Astrocyte (in vitro differentiated cells and primary cell): ENCODE results near the gene PRSS22. TPM values are rescaled to one million over a fixed set of nuclear protein-coding genes. Genes with fewer than 3 reads are reported as not detected.

ENCODE experiments used
- DNase-seq: peaks from one replicate; pipeline ENCODE4 v3.0.0-alpha.2; 2010; ENCODE audit warnings: low read depth
- FAIRE-seq: peaks from 2 replicates; lab custom pipeline; 2011; peaks lifted over from hg19 to GRCh38; lab: Jason Lieb, UNC
- H2AFZ ChIP-seq: 2 replicates; pipeline ENCODE4 v1.6.0; 2012; ENCODE audit warnings: low read depth, low read length, inconsistent platforms
- H3K27ac ChIP-seq: 2 replicates; pipeline ENCODE4 v1.5.1; 2011; ENCODE audit warnings: low read depth, low read length, inconsistent platforms
- H3K27me3 ChIP-seq: 2 replicates; pipeline ENCODE4 v1.6.0; 2011; ENCODE audit warnings: low read length, inconsistent platforms; ENCODE audit not compliant: insufficient read depth
- H3K36me3 ChIP-seq: 2 replicates; pipeline ENCODE4 v1.5.1; 2011; ENCODE audit warnings: low read length, inconsistent platforms; ENCODE audit not compliant: insufficient read depth
- H3K4me1 ChIP-seq: 2 replicates; pipeline ENCODE4 v1.5.1; 2011; ENCODE audit warnings: low read length, inconsistent platforms; ENCODE audit not compliant: insufficient read depth
- H3K4me2 ChIP-seq: 2 replicates; pipeline ENCODE4 v1.6.0; 2012; ENCODE audit warnings: low read length, inconsistent platforms
- H3K4me3 ChIP-seq: 2 replicates; pipeline ENCODE4 v1.5.1; 2011; ENCODE audit warnings: low read depth, mild to moderate bottlenecking, low read length, inconsistent platforms; ENCODE audit not compliant: insufficient read depth
- H3K79me2 ChIP-seq: 2 replicates; pipeline ENCODE4 v1.6.0; 2012; ENCODE audit warnings: mild to moderate bottlenecking, low read length, inconsistent platforms; ENCODE audit not compliant: insufficient read depth
- H3K9ac ChIP-seq: 2 replicates; pipeline ENCODE4 v1.6.0; 2012; ENCODE audit warnings: mild to moderate bottlenecking, low read length, inconsistent platforms
- H3K9me3 ChIP-seq: 2 replicates; pipeline ENCODE4 v1.5.1; 2012; ENCODE audit warnings: low read depth, mild to moderate bottlenecking, low read length, inconsistent platforms; ENCODE audit not compliant: insufficient read depth
- H4K20me1 ChIP-seq: 2 replicates; pipeline ENCODE4 v1.6.0; 2012; ENCODE audit warnings: low read length, inconsistent platforms; ENCODE audit not compliant: insufficient read depth
- H3K27ac Mint-ChIP-seq: one replicate; pipeline ENCODE4 v1.8.0; 2021; ENCODE audit warnings: mild to moderate bottlenecking, mixed read lengths; ENCODE audit not compliant: unreplicated experiment
- H3K27me3 Mint-ChIP-seq: one replicate; pipeline ENCODE4 v1.8.0; 2021; ENCODE audit warnings: low read depth, mixed read lengths; ENCODE audit not compliant: unreplicated experiment
- H3K36me3 Mint-ChIP-seq: one replicate; pipeline ENCODE4 v1.8.0; 2021; ENCODE audit warnings: low read depth, mixed read lengths; ENCODE audit not compliant: unreplicated experiment
- H3K4me1 Mint-ChIP-seq: one replicate; pipeline ENCODE4 v1.8.0; 2021; ENCODE audit warnings: low read depth, mixed read lengths; ENCODE audit not compliant: unreplicated experiment
- H3K4me3 Mint-ChIP-seq: one replicate; pipeline ENCODE4 v1.8.0; 2021; ENCODE audit warnings: mild to moderate bottlenecking, moderate library complexity, mixed read lengths; ENCODE audit not compliant: unreplicated experiment
- H3K9me3 Mint-ChIP-seq: one replicate; pipeline ENCODE4 v1.8.0; 2021; ENCODE audit warnings: mild to moderate bottlenecking, mixed read lengths; ENCODE audit not compliant: unreplicated experiment
- EZH2 ChIP-seq: IDR thresholded peaks from 2 replicates; pipeline ENCODE4 v1.6.1; 2012; ENCODE audit warnings: mild to moderate bottlenecking, low read length, inconsistent platforms; ENCODE audit not compliant: insufficient read depth
- total RNA-seq: library from RNA; stranded (reverse); gene quantifications from 2 replicates; pipeline ENCODE4 v1.2.1, GENCODE V29; 2021
- TF ChIP-seq, protein P1 (sequence below): IDR thresholded peaks from 2 replicates; pipeline ENCODE4 v1.5.1; 2011; ENCODE audit warnings: low read depth, mild to moderate bottlenecking, inconsistent platforms, low read length, moderate library complexity; ENCODE audit not compliant: insufficient read depth

PRSS22 gene
- total RNA-seq, 1 donor from 2014 or later: 1.5 TPM

DNA sequence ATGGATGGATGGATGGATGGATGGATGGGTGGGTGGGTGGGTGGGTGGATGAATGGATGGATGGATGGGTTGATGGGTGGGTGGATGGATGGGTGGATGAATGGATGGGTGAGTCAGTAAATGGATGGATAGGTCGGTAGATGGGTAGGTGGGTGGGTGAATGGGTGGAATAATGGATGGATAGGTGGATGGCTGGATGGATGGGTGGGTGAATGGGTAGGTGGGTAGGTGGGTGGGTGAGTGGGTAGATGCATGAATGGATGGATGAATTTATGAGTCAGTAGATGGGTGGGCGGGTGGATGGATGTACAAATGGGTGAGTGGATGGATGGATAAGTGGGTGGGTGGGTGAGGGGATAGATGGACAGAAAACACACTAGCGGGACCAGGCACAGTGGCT, 23.0 kb downstream of the PRSS22 start:
- Mint-ChIP-seq H3K27ac (no peak overlapping the region), H3K27me3 (no peaks in the 10 kb centered on the region), H3K4me3 (no peak overlapping the region), H3K9me3 (no peaks in the 10 kb centered on the region), H3K4me1 (peaks cover 36% of the 10 kb centered on the region), H3K36me3 (no peaks in the 10 kb centered on the region)
- FAIRE-seq (no peak), DNase-seq (no peak)
- peak overlapping the region; percentile 76 for H3K27ac ChIP-seq
- no peaks in the 10 kb centered on the region for H4K20me1 ChIP-seq
- peak overlapping the region; percentile 78 for H3K4me2 ChIP-seq
- H3K4me3 ChIP-seq: no peak overlapping the region
- H3K9me3 ChIP-seq: no peaks in the 10 kb centered on the region
- H3K36me3 ChIP-seq: no peaks in the 10 kb centered on the region
- peaks cover 37% of the 10 kb centered on the region for H3K4me1 ChIP-seq
- H3K9ac ChIP-seq: no peak overlapping the region
- TF ChIP-seq EZH2: no peak
- TF ChIP-seq, protein P1, sequence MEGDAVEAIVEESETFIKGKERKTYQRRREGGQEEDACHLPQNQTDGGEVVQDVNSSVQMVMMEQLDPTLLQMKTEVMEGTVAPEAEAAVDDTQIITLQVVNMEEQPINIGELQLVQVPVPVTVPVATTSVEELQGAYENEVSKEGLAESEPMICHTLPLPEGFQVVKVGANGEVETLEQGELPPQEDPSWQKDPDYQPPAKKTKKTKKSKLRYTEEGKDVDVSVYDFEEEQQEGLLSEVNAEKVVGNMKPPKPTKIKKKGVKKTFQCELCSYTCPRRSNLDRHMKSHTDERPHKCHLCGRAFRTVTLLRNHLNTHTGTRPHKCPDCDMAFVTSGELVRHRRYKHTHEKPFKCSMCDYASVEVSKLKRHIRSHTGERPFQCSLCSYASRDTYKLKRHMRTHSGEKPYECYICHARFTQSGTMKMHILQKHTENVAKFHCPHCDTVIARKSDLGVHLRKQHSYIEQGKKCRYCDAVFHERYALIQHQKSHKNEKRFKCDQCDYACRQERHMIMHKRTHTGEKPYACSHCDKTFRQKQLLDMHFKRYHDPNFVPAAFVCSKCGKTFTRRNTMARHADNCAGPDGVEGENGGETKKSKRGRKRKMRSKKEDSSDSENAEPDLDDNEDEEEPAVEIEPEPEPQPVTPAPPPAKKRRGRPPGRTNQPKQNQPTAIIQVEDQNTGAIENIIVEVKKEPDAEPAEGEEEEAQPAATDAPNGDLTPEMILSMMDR: no peak
- no peaks in the 10 kb centered on the region for H3K79me2 ChIP-seq
- no peak overlapping the region for H2AFZ ChIP-seq
- H3K27me3 ChIP-seq: peaks cover 3% of the 10 kb centered on the region

DNA sequence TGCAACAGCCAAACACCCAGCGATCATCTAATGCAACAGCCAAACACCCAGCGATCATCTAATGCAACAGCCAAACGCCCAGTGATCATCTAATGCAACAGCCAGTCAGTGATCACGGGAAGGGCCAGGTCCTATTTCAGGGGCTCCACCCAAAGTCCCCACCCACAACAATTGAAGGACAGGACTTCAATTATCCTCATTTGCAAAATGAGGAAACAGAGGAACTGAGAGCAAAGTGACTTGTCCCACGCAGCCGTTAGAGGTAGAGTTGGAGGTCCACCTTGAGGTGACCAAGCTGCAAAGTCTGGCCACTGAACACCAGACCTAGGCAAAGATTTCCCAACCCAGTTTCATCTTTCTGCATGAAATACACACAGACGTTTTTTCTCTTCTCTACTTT, 24.2 kb downstream of the PRSS22 start:
- H3K27ac Mint-ChIP-seq: no peak overlapping the region
- Histone ChIP-seq H3K27ac (no peak overlapping the region), H3K79me2 (no peaks in the 10 kb centered on the region), H3K4me3 (no peak overlapping the region), H3K4me1 (peaks cover 31% of the 10 kb centered on the region), H3K36me3 (no peaks in the 10 kb centered on the region), H4K20me1 (no peaks in the 10 kb centered on the region), H3K27me3 (peaks cover 3% of the 10 kb centered on the region), H3K9me3 (no peaks in the 10 kb centered on the region), H2AFZ (no peak overlapping the region), H3K9ac (no peak overlapping the region), H3K4me2 (no peak overlapping the region)
- FAIRE-seq (no peak), DNase-seq (no peak)
- no peak for TF ChIP-seq EZH2
- TF ChIP-seq, protein P1: no peak
- H3K27me3 Mint-ChIP-seq: no peaks in the 10 kb centered on the region
- H3K36me3 Mint-ChIP-seq: no peaks in the 10 kb centered on the region
- peaks cover 29% of the 10 kb centered on the region for H3K4me1 Mint-ChIP-seq
- no peak overlapping the region for H3K4me3 Mint-ChIP-seq
- H3K9me3 Mint-ChIP-seq: no peaks in the 10 kb centered on the region

DNA sequence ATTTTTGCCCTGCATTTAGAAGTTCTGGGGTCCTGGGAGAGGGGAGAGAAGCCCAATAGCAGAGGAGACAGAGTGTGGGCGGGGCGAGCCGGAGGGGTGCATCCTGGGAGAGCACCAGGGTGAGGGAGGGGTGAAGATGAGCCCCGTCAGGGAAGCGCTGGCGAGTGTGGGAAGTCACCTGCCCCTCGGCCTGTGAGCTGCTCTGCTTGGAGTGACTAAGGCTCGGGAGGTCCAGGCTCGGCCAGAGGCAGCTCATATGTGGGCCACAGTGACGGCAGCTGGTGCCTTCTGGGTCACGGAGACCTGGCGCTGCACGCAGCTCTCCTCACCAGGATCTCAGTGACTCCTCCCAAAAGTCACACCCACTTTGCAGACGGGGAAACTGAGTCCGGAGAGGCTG, 26.8 kb downstream of the PRSS22 start:
- no peak overlapping the region for H3K4me3 Mint-ChIP-seq
- peaks cover 4% of the 10 kb centered on the region for H3K27me3 Mint-ChIP-seq
- Histone ChIP-seq H3K27ac (no peak overlapping the region), H3K9me3 (no peaks in the 10 kb centered on the region), H2AFZ (no peak overlapping the region), H3K9ac (no peak overlapping the region), H4K20me1 (no peaks in the 10 kb centered on the region), H3K4me1 (peaks cover 11% of the 10 kb centered on the region), H3K36me3 (no peaks in the 10 kb centered on the region), H3K27me3 (peaks cover 3% of the 10 kb centered on the region), H3K79me2 (no peaks in the 10 kb centered on the region), H3K4me3 (no peak overlapping the region), H3K4me2 (no peak overlapping the region)
- no peak for TF ChIP-seq EZH2
- TF ChIP-seq, protein P1: no peak
- peaks cover 10% of the 10 kb centered on the region for H3K4me1 Mint-ChIP-seq
- no peaks in the 10 kb centered on the region for H3K36me3 Mint-ChIP-seq
- peaks cover 2% of the 10 kb centered on the region for H3K9me3 Mint-ChIP-seq
- H3K27ac Mint-ChIP-seq: no peak overlapping the region
- DNase-seq (no peak), FAIRE-seq (no peak)
